ENCODE measurements around the gene VPS36.

DNA sequence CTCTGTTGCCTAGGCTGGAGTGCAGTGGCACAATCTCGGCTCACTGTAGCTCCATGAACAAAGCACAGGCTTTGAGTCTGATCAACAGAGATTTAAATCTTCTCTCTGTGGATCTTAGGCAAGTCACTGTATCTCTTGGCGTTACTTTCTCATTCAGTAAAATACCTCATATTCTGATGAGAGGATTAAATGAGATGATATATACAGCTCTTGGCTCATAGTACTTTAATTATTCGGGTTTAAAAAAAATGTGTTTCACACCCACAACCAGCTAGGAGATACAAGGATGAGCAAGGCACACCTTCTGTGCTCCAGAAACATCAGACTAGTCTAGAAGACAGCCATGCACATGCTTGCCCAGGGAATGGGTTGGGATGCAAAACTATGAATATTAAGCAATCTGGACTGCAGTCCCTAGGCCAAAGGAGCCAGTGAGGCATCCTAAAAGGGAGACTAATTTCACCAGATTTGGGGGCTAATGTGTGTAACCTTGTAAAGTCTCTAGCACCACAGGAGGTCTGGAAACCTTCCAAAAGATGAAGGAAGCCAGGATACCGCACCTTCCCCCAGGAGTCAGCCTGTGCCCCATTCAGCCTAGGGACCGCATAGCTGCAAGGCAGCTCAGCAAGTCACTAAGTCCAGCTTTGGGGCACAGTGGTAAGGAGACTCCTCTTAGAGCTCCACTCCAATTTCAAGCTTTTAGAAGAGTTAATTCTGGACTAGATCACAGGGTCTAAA lies 2.5 kb downstream of the VPS36 start:
- TF ChIP-seq HEYL (CRISPR knock-in tag; IDR thresholded peaks at IDR 0.05) (no peak), CTCF (IDR thresholded peaks at IDR 0.05) (no peak), MAZ (IDR thresholded peaks at IDR 0.05; ENCODE audit: borderline replicate concordance, low read depth, low read length) (no peak), REST (IDR thresholded peaks at IDR 0.05) (no peak), MAX (IDR thresholded peaks at IDR 0.05) (no peak), POLR2A (IDR thresholded peaks at IDR 0.05; ENCODE audit: low read length) (no peak), JUN (IDR thresholded peaks at IDR 0.05) (no peak)
- TF ChIP-seq, protein P1, sequence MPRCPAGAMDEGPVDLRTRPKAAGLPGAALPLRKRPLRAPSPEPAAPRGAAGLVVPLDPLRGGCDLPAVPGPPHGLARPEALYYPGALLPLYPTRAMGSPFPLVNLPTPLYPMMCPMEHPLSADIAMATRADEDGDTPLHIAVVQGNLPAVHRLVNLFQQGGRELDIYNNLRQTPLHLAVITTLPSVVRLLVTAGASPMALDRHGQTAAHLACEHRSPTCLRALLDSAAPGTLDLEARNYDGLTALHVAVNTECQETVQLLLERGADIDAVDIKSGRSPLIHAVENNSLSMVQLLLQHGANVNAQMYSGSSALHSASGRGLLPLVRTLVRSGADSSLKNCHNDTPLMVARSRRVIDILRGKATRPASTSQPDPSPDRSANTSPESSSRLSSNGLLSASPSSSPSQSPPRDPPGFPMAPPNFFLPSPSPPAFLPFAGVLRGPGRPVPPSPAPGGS (IDR thresholded peaks at IDR 0.05), result no peak

Data from A549 (cell line).